WI38 (cell line): ENCODE data around the gene CNIH4.

Source experiments
- H3K4me3 ChIP-seq: 2 replicates; pipeline ENCODE4 v1.5.1; 2011; ENCODE audit warnings: low read depth, mild to moderate bottlenecking, control low read depth, low read length
- CTCF ChIP-seq: IDR thresholded peaks from 2 replicates; pipeline ENCODE4 v1.5.1; 2012; ENCODE audit warnings: low read depth, mild to moderate bottlenecking, control low read depth, low read length

CNIH4 gene

GRCh38 chr1:224390517-224390916 is 33.8 kb downstream of the CNIH4 start:
- no peak for TF ChIP-seq CTCF
- H3K4me3 ChIP-seq: no peak overlapping the region

DNA sequence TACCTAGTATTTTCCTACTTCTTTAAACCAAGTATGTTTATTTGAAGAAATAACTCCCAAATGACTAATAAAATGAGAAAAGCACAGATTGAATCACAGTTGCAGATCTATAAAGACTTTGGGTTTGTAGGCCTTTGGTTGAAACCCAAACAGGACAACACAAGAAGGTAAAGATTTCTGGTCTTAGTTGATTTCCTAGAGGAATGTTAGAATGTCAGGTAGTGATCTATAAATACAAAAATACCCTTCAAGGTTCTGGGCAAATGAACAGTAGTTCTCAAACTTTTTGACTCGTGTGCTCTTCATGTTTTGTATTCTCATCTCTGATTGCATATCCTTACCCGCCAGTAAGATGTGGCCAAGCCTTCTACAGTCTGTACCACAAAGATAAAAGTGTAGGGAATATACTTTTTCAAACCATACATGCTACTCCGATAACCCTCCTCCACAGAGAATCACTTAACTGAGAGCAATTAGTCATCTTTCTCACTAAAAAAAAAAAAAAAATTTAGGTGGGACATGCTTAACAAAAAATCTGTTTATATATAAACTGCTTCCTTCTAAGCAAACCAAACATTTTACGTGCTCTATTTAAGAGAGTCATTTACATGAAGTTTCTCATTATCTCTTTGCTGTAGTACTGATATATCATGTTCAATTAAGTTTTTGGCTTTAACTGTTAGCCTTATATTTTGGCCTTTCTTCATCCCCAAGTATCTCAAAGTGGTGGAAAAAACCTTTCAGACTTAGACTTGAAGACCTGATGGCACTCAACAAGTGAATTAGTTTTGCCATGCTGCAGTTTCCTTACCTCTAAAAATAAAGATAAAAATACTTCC is 36.0 kb downstream of the CNIH4 start:
- H3K4me3 ChIP-seq: no peak overlapping the region
- TF ChIP-seq CTCF: no peak

DNA sequence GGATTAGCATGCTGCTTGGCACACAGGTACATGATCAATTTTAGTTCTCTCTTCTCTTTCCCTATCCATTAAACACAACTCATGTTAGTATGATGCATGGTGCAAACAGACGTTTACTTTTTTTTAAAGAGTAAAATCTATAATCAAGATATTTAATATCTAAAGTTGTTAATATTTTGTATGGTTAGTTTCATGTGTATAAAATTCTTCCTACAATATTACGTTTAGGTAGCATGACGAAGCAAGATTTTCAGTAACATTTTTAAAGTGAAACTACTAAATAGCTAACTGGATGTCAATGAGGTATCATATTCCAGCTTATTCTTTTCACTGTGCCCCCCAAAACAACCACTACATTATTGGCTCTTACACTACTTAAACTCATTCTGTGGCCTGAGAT is 36.6 kb downstream of the CNIH4 start:
- H3K4me3 ChIP-seq: no peak overlapping the region
- no peak for TF ChIP-seq CTCF

GRCh38 chr1:224399887-224400286 is 43.2 kb downstream of the CNIH4 start:
- H3K4me3 ChIP-seq: no peak overlapping the region
- TF ChIP-seq CTCF: no peak

- no peak overlapping the region for H3K4me3 ChIP-seq
- TF ChIP-seq CTCF: no peak
These were observed 45.9 kb downstream of the CNIH4 start for GRCh38 chr1:224402472-224403036.

DNA sequence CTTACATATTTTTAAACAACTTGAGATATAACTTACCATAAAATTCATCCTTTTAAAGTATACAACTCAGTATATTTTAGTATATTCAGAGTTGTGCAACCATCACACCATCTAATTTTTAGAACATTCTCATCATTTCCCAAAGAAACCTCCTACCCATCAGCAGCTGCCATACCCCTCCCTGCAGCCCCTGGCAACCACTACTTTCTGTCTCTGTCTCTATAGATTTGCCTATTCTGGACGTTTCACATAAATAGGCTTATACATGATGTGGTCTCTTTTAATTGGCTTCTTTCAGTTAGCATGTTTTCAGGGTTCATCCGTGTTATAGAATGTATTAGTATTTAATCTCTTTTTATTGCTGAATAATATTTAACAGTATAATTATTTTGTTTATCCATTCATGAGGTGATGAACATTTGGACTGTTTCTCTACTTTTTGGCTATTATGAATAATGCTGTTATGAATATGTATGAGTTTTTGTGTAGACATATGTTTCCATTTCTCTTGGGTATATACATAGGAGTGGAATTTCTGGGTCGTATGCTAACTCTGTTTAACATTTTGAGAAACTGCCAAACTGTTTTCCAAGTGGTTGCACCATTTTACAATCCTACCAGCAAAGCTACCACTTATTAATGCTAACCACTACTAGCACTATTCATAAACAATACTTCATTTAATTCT is 48.4 kb downstream of the CNIH4 start:
- H3K4me3 ChIP-seq: no peak overlapping the region
- no peak for TF ChIP-seq CTCF

DNA sequence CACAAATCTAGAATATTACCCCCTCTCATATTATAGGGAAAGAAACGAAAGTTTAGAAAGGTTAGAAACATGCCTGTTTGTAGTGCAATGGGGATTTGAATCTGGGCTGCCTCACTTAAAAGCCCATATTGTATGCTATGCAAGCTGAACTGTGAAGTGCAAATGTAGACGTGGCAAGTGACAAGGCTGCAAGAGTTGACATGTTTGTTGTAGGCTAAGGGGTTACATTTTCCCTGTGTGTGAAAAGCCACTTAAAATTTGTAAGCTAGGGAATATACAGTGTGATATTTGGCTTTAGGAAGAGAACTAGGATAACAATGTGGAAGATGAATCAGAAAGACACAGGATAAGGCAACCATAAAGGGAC is 48.9 kb downstream of the CNIH4 start:
- H3K4me3 ChIP-seq: no peak overlapping the region
- TF ChIP-seq CTCF: no peak
